Fibroblast of skin of back (primary cell): ENCODE data around the gene IDH2.
"Not testable (repeated sequence)": the region's sequence is repeated elsewhere in the genome, so short reads cannot be mapped to it uniquely, and the experiment has no call there.

Experiments used
- DNase-seq: peaks from one replicate; pipeline ENCODE4 v3.0.0-alpha.2; 2013

IDH2 gene

GRCh38 chr15:90114451-90114901, 12.2 kb upstream of the IDH2 start:
- peak; percentile 27 for DNase-seq

- peak; percentile 33 for DNase-seq
Observed at GRCh38 chr15:90113166-90113565, 10.9 kb upstream of the IDH2 start.

GRCh38 chr15:90109163-90109751, 7.0 kb upstream of the IDH2 start:
- DNase-seq = not testable (repeated sequence)

GRCh38 chr15:90108038-90108437, 5.8 kb upstream of the IDH2 start:
- DNase-seq = not testable (repeated sequence)

GRCh38 chr15:90106522-90107117, 4.4 kb upstream of the IDH2 start:
- DNase-seq = peak; percentile 75

- DNase-seq = no peak
Observed at GRCh38 chr15:90105521-90105920, 3.3 kb upstream of the IDH2 start.

GRCh38 chr15:90104551-90104950, 2.3 kb upstream of the IDH2 start:
- DNase-seq = no peak

DNA sequence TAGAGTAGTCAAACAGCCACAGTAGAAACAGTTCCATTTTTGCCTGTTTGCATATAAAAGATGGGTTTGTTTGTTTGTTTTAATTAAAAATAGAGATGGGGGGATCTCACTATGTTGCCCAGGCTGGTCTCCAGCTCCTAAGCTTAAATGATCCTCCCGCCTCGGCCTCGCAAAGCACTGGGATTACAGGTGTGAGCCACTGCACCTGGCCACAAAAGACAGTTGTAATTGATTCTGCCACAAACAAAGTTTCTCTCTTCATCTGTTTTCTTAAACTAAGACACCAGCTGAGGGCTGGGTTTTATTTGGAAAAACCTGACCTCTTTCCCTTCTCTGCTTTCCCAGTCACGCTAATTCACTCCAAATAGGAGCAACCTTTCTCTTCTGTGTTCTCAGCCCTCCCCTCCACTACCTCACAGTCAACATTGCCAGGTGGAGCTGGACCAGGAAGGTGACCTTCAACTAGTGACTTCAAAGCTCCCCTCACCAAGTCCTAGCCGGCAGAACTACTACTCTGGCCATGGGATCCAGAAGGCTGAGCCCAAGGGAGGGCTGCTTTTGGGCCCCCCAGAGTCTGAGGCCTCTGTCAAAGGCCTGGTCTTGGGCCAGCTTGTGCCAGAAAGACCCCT, 1.5 kb upstream of the IDH2 start:
- DNase-seq = no peak

DNA sequence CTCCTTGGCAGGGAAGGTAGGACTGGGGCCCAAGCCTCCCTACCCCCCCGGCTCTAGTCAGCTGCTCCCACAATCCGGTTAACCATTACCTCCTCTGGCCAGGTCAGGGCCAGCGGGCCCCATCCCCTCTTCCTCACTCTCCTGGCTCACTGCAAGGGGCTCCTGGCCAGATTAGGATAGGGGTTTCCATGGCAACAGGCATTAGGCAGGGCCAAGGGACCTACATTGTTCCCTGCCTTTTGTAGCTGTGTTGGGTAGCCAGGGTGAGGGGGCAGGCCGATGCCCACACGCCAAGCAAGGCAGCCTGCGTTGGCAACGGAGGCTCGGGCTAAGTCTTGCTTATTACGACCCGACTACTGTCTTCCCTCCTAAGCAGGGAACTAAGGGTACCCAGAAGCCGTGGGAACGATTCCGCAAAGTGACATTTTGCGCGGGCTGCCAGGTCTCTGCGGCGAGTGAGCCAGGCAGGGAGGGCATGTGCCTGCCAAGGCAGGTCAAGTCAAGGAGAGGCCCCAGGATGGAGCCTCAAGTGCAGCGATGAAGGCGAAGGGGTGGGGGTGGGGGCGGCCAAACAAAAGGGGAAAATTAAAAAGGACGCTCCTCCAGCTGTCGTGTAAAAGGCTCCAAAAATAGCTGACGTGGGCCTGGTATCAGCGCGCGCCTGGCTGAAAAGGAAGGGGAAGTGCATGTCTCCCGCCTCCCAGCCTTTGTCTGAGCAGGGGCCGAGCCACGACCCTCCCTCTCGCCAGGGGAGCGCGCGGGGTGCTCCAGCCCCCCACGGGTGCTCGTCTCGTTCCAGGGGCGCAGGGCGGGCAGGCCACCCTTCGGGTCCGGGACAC, 919 bp downstream of the IDH2 start:
- DNase-seq = peak; percentile 49

GRCh38 chr15:90099868-90100831, 2.1 kb downstream of the IDH2 start:
- DNase-seq = peak; percentile 57

DNA sequence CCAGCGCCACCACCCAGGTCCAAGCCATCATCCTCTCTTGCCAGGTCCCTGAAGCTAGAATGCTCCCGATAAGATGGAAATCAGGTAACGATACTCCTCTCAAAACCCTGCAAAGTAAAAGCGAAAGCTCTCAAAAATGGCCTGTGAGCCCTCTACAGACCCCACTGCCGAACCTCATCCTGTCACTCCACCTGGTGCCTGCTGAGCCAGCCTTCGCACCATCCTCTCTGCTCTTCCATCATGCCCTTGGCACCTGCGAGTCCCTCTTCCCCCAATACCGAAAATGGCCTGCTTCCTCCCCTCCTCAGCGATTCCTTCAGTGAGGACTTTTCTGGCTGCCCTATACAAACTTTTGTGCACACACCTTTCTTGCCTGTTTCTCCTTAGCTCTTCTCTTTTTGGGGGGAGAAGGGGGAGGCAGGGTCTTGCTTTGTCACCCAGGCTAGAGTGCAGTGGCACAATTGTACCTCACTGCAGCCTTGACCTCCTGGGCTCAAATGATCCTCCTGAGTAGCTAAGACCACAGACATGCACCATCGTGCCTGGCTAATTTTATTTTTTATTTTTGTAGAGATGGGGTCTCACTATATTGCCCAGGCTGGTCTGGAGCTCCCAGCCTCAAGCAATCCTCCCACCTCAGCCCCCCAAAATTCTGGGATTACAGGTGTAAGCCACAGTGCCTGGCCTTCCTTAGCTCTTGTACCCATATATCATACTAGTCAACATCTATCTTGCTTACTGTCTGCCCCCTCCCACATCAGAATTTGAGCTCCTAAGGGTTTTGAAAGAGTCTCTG, 3.0 kb downstream of the IDH2 start:
- DNase-seq = no peak

GRCh38 chr15:90097475-90097874, 4.8 kb downstream of the IDH2 start:
- no peak for DNase-seq

GRCh38 chr15:90095521-90095959, 6.7 kb downstream of the IDH2 start:
- DNase-seq = no peak

DNA sequence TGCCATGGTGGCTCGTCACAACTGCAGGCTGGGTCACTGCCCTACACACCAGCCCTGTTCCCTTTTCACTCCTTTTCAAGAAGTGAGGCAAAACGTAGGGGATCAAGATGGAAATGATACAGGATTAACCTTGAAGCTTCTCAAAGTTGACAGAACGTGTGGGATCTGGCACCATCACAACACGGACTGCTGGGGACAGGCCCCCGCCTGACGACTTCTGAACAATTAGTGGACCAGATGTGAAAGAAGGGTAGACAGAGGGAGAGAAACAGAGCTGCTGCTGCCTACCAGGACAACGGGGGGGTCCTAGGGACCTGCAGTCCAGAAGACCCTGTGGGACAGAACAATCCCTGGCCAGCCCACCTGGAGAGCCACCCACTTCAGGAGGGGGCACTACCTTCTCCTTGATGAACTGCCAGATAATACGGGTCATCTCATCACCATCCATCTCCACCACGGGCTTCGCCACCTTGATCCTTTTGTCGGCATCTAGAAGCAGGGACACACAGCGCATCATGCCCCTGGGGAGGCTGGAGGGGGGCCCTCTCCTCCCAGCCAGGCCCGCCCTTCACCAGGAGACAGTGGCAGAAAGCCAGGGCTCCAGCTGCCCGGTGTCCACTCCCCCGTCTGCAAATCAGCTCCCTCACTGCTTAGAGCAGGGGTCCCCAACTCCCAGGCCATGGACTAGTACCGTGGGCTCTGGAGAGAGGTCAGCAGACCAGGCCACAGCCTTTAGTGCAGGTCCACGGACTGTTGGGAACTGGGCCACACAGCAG, 10.9 kb downstream of the IDH2 start:
- DNase-seq = no peak

DNA sequence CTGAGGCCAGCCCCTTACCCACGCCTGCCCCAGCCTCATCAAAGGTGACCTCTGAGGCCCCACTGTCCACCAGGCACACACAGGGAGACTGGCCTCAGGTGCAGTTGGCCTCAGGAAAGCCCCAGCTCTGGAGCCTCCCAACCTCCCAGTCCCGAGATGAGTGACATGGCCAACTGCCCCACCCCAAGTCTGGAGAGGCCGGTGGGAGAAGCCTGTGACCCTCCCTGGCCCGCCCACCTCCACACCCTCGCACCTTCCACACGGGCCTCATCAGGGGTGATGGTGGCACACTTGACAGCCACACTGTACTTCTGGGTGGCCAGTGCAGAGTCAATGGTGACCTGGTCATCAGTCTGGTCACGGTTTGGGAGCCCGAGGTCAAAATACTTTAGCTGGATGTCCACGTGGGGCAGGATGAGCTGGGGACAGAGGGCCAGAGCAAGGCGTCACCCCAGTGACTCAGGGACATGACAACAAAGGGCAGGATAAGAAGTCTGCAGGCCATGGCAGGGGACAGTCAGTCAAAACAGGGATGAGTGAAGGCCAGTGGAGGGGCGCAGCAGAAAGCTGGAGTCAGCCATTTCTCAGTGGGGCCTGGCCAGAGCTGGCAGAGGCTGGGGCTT, 11.9 kb downstream of the IDH2 start:
- no peak for DNase-seq

- DNase-seq = peak; percentile 33
Observed at GRCh38 chr15:90087454-90088154, 14.7 kb downstream of the IDH2 start.

GRCh38 chr15:90086868-90087268, 15.4 kb downstream of the IDH2 start:
- peak; percentile 44 for DNase-seq

GRCh38 chr15:90085565-90085964, 16.7 kb downstream of the IDH2 start:
- DNase-seq = no peak

GRCh38 chr15:90084876-90085423, 17.3 kb downstream of the IDH2 start:
- no peak for DNase-seq
